ENCODE measurements around the gene NEAT1.

The NEAT1 gene

DNA sequence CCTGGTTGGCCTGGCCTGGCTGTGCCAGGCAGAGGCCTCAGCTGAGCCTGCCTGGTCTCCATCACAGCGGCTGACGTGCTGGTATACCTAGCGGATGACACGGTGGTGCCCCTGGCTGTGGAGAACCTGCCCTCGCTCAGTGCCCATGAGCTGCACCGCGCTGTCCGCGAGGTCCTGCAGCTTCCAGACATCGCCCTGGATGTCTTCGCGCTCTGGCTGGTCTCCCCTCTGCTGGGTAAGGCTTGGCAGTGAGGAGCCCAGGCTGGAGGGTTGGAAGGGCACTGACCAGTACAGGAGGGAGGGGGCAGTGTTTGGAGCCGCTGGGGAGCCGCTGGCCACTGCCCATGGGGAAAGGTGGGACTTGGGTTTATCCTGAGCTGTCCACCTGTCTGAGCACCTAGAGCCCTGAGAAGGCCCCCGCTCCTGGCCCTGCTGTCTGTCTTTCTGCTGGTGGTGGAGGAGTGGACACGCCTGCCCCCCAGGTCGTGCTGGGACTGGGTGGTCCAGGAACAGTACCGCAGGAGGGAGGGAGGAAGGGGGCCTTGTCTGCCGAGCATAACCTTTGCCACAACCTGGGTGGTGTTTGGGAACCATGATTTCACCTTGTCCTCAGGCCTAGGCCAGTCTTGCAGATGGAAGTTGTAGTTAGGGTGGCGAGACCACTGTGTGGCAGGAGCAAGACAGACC, 33.2 kb upstream of the NEAT1 start:
- DNase-seq (ENCODE audit: low read depth in 2 of 2, low spot score in 1 of 2), result no peak

- no peak for DNase-seq (ENCODE audit: low read depth in 2 of 2, low spot score in 1 of 2)
These were observed 32.3 kb upstream of the NEAT1 start for GRCh38 chr11:65390099-65390941.

- DNase-seq (ENCODE audit: low read depth in 2 of 2, low spot score in 1 of 2), result no peak
These were observed 31.6 kb upstream of the NEAT1 start for GRCh38 chr11:65390996-65391395.

- no peak for DNase-seq (ENCODE audit: low read depth in 2 of 2, low spot score in 1 of 2)
These were observed 30.3 kb upstream of the NEAT1 start for GRCh38 chr11:65392186-65392829.

DNA sequence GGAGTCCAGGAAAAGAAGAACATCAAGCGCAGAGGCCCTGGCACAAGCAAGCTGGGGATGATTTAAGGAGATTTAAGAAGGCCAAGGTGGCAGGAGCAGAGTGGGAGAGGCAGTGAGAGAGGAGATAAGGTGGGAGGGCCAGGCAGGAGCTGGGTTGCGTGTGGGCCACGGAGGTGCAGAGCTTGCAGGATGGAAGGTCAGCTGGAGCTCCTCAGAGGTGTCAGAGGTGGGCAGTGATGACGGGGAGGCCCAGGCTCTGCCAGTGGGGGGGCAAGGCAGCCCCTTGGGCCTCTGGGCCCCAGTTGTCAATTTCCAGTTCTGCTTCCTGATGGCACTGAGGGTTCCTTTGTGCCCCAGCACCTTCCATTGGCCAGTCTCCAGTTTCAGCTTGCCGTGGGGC, 29.7 kb upstream of the NEAT1 start:
- no peak for DNase-seq (ENCODE audit: low read depth in 2 of 2, low spot score in 1 of 2)

- DNase-seq (ENCODE audit: low read depth in 2 of 2, low spot score in 1 of 2), result no peak
These were observed 29.0 kb upstream of the NEAT1 start for GRCh38 chr11:65393513-65394079.

GRCh38 chr11:65394125-65394536, 28.5 kb upstream of the NEAT1 start:
- DNase-seq (ENCODE audit: low read depth in 2 of 2, low spot score in 1 of 2), result no peak

GRCh38 chr11:65395961-65396530, 26.6 kb upstream of the NEAT1 start:
- no peak for DNase-seq (ENCODE audit: low read depth in 2 of 2, low spot score in 1 of 2)

DNA sequence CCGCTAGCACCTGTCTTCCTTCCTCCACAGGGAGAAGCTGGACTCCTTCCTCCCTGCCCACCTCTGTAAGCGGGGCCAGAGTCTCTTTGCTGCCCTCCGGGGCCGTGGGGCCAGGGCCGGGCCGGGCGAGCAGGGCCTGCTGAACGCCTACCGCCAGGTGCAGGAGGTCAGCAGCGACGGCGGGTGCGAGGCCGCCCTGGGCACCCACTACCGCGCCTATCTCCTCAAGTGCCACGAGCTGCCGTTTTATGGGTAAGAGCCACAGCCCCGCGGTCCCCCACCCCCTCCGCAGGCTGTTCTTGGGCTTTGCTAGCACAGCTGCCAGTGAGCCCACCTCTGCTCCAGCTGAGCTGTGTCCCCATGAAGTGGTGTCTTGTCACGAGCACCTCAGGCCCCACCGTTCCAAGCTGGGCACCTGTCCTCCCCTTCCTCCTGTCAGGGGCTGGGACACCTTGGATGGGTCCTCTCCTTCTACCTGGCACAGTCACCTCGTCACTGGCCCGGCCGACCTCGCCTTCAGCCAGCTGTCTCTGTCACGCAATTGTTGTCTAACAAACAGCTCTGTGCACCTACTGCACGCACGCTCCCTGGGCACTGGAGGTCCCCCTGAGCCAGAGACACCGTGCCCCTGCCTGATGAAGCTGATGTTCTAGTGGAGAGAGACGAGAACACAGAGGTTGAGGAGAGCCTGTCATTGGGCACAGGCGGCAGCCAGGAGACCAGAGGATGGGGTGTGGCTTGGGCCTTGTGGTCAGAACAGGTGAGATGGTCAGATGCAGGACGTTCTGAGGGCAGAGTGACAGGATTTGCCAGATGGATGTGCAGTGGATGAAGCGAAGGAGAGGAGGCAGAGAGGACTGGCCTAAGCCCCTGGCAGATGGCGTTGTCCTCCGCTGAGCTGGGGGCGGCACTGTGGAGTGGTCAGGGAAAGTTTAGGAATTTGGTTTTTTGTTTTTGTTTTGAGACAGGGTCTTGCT, 25.5 kb upstream of the NEAT1 start:
- DNase-seq (ENCODE audit: low read depth in 2 of 2, low spot score in 1 of 2), result no peak

DNA sequence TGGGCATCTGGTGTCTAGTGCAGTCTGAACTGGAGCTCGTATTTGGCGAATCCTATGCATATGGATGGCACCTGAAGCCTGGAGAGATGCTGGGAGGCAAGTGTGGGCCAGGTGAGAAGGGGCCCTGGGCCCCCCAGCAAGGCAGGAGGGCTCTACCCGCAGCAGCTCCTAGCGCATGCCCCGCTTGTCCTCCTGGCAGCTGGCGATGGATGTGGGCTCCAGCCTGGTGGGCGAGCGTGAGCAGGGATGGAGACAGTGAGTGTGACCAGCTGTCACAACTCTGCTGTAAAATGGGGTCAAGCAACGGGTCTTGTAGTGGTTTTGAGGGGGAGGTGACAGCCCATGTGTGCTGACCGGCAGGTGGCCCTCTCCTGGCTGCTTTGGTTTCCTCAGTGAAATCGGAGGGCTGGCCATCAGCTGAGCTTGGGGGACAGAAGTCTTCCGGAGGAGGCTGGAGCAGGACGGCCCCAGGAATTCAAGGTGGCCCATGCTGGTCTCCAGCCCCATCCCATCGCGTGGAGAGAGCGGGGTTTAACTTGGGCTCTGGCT, 24.2 kb upstream of the NEAT1 start:
- DNase-seq (ENCODE audit: low read depth in 2 of 2, low spot score in 1 of 2), result no peak

DNA sequence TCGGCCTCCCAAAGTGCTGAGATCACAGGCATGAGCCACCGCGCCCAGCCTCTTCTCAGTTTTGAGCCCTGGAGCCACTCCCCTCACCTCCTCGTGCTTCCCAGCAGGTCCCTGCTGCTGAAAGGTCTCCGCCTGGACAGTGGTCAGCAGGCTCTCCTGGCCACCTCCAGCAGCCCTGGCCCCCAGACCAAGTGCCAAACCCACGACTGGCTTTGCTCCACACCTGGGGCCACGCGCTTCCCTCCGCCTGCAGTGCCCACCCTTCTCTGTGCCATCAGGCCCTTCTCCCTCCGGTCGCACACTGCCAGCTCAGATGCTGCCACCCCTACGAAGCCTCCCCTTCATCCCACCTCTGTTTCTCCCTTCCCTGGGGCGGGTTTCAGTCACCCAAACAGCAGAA, 23.3 kb upstream of the NEAT1 start:
- no peak for DNase-seq (ENCODE audit: low read depth in 2 of 2, low spot score in 1 of 2)

- DNase-seq (ENCODE audit: low read depth in 2 of 2, low spot score in 1 of 2), result no peak
These were observed 22.8 kb upstream of the NEAT1 start for GRCh38 chr11:65399845-65400244.

- no peak for DNase-seq (ENCODE audit: low read depth in 2 of 2, low spot score in 1 of 2)
These were observed 22.1 kb upstream of the NEAT1 start for GRCh38 chr11:65400307-65401072.

DNA sequence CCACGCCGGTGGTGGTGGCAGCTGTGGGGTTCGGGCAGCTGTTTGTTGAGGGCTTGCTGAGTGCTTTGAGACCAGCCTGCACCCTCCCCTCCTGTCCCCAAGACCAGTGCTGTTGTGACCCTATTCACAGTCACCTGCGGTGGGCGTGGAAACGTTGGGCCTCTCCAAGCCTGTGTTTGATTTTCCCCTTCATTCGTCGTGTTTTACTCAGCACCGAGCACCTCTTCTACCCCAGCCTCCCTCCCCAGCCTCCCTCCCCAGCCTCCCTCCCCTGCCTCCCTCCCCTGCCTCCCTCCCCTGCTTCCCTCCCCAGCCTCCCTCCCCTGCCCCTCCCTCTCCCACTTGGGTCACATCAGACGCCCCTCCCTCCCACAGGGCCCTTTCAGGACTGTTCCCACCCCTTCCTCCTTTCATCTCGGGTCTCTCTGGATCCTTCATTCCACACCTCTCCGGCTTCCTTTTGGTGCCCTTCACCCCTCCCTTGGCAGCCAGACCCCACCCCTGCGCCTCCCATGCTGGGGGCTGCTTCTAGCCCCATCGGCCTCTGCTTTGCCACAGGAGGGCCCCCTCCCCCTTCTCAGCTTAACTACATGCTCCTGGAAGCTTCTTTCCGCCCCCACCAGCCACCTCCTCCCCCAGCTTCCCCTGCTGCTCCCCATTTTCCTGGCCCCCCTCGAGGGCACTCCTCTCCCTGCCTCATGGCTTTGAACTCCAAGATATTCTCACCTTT, 21.4 kb upstream of the NEAT1 start:
- DNase-seq (ENCODE audit: low read depth in 2 of 2, low spot score in 1 of 2), result no peak

DNA sequence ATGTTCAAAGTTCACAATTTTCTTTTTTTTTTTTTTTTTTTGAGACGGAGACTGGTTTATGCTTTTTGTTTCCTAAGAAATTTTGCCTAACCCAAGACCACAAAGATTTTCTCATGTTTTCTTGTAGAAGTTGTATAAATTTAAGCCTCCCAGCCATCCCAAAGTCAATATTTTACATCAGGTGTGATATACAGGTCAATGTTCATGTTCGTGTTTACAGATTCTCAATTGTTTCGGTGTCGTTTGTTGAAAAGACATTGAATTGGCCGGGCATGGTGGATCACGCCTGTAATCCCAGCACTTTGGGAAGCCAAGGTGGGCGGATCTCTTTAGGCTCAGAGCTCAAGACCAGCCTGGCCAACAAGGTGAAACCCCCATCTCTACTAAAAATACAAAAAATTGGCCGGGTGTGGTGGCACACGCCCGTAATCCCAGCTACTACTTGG, 20.8 kb upstream of the NEAT1 start:
- DNase-seq (ENCODE audit: low read depth in 2 of 2, low spot score in 1 of 2), result no peak

DNA sequence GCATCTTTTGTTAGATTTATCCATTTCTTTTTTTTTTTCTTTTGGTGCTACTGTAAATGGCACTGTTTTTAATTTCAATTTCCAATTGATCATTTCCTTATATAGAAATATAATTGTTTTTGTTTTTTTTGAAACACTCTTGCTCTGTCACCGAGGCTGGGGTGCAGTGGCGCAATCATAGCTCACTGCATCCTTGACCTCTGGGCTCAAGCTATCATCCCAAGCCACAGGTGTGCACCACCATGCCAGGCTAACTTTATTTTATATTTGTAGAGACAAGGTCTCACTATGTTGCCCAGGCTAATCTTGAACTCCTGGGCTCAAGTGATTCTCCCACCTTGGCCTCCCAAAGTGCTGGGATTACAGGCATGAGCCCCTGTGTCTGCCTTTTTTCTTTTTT, 19.8 kb upstream of the NEAT1 start:
- DNase-seq (ENCODE audit: low read depth in 2 of 2, low spot score in 1 of 2), result no peak

GRCh38 chr11:65403607-65404121, 18.9 kb upstream of the NEAT1 start:
- no peak for DNase-seq (ENCODE audit: low read depth in 2 of 2, low spot score in 1 of 2)

DNA sequence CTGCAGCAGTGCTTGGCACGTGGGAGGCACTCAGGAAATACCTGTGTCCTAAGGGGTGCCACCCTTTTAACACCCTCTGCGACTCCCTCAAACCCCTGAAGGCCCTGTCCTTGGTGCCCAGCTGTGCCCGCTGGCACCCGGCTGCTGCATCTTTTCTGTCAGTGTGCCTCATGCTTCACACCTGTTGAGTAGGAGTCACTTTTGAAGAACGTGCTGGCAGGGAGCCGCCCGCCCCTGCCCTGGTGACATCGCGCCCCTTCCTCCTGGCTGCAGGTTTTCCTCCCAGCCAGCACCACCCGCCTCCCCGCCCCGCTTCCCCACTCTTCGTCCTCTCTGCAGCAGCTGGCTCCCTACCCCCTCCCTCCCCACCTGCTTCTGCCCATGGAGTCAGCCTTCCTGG, 18.4 kb upstream of the NEAT1 start:
- DNase-seq (ENCODE audit: low read depth in 2 of 2, low spot score in 1 of 2), result no peak

All from stimulated activated CD8-positive, alpha-beta memory T cell treated with anti-CD3 and anti-CD28 coated beads, Interleukin-4, amount 100 ng/mL, for 1 hour (primary cell).